HG02885 (cell line): Measurements from ENCODE around the gene RRM2.
"Not testable (repeated sequence)": the region's sequence is repeated elsewhere in the genome, so short reads cannot be mapped to it uniquely, and the experiment has no call there.

Experiments used
- ATAC-seq: cut with Tn5 transposase; IDR thresholded peaks from one replicate; pipeline ENCODE4 v1.9.1; 2021; ENCODE audit warnings: mild to moderate bottlenecking; ENCODE audit not compliant: unreplicated experiment, poor library complexity

RRM2 gene

DNA sequence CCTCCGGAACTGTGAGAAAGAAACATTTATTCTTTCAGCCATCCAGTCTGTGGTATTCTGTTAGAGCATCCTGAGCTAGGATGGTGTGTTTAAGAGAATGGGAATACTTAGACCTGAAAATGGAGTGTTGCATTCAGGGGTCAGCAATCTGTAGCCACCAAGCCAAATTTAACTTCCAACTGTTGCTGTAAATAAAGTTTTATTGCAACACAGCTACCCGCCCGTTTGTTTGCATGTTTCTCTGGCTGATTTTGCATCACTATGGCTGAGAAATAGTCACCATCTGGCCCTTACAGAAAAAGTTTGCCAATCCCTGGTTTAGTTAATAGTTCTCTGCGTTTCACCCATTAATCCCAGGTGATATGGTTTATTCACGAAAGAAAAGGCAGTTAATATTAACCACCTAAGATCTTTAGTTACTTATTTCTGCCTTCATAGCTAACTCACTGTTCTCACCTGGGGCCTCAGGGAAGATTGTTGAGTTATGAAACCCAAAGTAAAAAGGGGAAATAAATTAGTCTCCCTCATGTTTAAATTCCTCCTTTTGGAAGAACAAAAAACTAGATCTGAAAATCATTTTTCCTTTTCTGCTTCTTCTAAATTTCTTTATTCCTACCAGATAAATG, 32.9 kb upstream of the RRM2 start:
- no peak for ATAC-seq

DNA sequence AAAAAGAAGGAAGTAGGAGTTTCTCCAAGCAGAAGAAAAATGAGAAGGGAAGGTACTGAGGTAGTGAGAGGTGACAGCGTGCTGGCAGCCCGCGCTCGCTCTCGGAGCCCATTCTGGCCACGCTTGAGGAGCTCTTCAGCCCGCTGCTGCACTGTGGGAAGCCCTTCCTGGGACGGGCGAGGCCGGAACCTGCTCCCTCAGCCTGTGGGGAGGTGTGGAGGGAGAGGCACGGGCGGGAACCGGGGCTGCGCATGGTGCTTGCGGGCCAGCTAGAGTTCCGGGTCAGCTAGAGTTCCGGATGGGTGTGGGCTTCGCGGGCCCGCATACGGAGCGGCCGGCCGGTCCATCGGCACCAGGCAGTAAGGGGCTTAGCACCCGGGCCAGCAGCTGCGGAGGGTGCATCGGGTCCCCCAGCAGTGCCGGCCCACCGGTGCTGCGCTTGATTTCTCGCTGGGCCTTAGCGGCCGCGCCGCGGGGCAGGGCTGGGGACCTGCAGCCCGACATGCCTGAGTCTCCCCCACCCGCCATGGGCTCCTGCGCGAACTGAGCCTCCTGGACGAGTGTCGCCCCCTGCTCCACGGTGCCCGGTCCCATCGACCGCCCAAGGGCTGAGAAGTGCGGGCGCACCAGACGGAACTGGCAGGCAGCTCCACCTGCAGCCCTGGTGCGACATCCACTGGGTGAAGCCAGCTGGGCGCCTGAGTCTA, 31.2 kb upstream of the RRM2 start:
- no peak for ATAC-seq

DNA sequence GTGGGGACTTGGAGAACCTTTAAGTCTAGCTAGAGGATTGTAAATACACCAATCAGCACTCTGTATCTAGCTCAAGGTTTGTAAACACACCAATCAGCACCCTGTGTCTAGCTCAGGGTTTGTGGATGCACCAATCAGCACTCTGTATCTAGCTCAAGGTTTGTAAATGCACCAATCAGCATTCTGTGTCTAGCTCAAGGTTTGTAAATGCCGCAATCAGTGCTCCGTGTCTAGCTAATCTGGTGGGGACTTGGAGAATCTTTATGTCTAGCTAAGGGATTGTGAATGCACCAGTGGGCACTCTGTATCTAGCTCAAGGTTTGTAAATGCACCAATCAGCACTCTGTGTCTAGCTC, 30.7 kb upstream of the RRM2 start:
- not testable (repeated sequence) for ATAC-seq

DNA sequence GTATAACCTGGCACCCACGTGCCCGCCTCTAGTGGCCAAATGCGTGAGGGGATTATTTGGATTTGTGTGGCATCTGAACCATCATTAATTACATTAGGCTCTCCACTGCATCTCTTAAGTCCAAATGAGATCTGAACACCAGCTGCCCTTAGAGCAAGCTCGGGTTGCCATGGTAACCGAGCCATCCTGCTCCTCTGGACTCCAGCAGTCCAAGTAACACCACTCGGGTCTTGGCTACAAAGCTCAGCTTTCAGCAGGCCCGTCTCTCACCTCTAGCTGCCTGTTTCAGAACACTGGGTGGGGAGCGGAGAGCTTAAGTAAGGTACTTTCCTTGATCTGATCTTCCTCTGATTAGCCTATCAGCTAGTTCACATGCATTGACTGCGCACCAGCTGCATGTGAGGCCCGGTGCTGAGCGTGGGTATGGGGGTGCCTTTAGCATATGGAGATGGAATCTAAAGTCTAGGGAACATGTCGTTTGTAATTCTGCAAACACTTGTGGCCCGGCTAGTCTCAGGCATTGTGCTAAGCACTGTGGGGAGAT, 28.2 kb upstream of the RRM2 start:
- no peak for ATAC-seq

DNA sequence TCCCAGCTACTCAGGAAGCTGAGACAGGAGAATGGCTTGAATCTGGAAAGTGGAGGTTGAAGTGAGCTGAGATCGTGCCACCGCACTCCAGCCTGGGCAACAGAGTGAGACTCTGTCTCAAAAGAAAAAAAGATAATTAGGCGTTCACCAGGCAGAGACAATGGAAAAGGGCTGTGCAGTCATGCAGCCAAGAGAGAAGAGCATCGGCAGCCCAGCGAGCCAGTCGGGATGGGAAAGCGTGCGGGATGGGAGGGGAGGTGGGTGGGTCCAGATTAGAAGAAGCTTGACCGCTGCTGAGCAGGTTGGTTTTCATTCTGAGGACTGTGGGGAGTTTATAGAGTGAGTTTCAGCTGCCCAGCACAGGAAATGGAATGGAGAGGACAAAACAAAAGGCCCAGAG, 27.4 kb upstream of the RRM2 start:
- no peak for ATAC-seq

DNA sequence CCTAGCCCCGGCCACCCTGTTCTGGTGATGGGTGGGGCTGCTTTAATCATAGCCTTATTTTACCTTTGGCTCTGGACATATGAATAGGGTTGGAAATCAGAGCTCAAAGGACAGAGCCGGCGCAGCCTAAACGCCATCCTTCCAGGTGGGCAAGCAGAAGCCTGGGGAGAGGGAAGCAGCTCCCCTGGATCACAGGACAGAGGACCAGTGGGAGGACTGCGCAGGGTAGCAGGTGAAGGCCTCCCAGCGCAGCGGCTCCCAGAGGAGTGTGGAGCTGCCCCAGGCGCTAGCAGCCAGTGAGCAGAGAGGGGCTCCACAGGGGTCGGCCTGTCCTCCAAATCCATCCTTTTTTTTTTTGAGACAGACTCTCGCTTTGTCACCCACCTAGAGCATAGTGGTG, 25.9 kb upstream of the RRM2 start:
- ATAC-seq: no peak

DNA sequence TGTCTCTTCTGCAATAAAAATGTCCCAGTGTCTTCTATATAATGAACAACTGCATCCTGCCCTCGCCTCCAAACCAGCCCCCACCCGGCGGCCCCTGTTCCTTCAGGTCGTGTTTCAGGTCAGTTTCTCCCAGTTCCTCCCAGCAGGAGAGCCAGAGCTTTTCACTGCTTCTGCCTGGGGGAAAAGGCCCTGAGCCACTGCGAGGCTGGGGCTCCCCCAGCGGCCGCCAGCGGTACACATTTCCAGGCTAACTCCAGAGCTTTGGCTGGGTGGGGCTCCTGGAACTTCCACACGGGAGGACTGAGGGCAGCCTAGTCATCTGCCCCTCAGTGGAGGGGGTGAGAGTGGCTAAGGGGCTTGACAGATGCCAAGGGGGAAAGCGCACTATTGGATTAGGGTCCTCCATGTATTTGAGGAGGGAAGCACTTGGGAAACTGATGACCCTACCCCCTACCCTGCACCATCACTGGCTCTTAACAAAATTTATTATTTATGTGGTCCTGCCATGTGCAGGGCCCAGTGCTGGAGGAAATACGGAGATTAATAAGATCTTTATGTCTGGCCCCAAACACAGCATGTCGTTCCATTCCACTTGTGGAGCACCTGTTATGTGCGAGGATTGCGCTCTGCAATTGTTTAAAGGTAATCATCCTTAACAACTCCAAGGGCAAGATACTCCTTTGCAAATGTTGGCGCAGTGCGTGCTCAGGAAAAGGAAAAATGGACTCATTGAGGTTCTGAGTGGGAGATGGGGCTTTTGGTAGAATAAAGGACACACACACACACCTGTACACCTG, 25.0 kb upstream of the RRM2 start:
- ATAC-seq: peak; percentile 71

DNA sequence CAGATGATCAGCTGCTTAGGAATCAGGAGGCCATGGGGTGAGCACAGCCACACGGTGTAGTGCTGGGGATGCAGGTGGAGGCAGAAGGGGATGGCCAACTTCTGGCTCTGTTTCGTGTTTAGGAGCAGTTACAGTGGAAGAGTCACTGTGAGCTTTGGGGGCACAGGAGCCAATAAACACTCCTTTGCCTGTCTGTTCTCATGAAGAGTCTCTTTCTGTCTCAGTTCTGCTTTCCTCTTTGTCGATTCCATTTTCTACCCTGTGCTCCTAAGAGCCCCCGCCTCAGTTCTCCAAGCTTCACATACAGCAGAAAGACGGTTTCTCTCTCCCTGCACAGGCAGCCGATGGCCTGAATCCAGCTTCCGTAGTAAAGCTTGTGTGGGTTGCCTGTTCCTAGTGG, 21.0 kb upstream of the RRM2 start:
- no peak for ATAC-seq

DNA sequence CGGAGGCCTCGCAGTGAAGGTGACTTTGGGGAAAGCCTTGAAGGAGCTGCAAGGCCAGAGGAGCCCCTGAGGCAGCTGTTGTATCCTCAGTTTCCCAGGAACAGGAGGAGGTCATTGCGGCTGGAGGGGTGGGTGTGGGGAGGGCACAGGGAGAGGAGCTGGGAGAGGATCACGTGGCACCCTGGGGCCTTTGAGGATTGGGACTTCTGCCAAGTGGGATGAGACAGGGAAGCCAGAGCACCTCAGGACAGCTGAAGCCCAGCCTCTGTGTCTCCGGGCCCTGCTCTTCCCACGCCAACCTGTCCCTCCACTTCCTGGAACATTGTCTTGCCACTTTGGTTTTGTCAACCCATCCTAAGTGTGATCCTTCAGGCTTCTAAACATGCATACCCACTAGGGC, 19.4 kb upstream of the RRM2 start:
- ATAC-seq: no peak

DNA sequence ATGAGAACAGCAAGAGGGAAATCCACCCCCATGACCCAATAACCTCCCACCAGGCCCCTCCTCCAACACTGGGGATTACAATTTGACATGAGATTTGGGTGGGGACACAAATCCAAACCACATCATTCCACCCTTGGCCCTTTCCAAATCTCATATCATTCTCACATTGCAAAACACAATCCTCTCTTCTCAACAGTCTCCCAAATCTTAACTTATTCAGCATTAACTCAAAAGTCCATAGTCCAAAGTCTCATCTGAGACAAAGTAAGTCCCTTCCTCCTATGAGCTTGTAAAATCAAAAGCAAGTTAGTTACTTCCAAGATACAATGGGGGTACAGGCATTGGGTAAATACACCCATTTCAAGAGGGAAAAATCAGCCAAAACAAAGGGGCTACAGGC, 17.6 kb upstream of the RRM2 start:
- not testable (repeated sequence) for ATAC-seq

DNA sequence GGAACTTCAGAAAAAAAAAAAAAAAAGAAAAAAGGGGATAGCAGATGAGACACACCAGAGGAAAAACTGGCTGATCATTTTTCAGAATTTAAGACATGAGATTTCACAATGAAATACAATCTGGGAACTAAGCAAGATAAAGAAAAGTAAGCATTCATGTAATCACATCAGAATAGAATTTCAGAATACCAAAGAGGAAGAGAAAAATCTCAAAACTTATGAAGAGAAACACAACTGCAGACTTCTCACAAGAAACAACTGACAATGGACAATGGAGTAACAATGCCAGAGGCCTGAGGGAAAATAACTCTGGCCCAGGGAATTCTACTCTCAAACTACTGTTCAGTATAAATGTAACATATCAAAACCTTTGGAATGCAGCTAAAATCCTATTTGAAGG, 13.2 kb upstream of the RRM2 start:
- ATAC-seq: no peak

DNA sequence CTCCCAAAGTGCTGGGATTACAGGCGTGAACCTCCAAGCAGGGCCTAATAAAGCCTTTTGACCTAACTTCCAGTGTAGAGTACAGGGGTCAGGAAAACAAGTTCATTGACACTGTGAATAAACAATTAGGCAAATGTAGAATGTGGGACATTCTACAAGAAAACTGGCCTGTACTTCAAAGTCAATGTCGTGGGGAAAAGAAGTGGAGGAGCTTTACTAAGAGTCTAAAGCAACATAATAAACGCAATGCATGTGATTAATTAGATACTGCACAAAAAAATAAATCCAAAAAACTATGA, 3.6 kb upstream of the RRM2 start:
- ATAC-seq: no peak

DNA sequence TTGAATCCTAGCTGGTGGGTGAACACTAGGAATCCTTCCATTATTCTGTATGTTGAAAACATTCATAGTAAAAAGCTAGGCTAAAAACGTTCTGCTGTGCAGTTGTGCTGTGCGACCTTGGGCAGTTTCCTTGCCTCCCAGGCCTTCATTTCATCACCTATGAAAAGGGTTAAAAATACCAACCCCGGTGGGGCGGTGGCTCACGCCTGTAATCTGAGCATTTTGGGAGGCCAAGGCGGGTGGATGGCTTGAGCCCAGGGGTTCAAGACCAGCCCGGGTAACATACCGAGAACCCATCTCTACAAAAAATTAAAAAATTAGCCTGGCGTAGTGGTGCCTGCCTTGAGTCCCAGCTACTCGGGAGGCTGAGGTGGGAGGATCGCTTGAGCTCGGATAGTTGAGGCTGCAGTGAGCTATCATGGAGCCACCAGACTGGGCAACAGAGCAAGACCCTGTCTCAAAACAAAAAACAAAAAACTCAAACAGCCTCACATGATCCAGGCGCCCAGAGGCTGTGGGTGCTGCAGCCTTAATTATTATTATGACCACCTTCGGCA, 2.9 kb upstream of the RRM2 start:
- no peak for ATAC-seq

DNA sequence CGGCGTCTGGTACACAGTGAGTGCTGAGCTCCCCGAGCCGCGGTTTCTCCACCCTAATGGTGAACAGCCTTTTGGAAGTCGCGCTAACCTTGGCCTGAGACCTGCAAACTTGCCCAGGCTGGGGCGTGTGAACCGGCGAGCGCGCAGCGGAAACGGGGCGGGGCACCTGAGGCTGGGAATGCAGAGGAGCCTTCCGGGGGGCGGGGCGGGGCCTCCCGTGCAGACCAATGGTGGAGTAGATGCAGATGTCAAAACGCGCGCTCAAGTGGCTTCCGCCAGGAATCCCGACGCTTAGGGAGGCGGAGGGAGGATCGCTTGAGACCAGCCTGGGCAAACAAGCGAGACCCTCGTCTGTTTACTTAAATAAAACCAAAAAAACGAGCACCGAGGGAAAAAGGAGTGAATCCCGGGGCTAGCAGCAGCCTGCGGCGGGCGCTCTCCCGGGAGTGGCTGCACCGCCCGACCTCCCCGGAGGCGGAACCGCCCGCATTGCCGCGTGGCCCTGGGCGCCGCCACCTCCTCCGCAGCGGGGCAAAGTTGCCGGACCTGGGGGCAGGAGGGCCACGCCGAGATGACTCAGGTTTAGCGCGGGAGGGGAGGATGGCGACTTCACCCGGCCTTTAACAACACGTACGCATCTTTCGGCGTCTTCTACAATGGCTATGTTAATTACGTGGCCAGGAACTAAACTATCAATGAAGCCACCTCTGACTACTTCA, 2.2 kb upstream of the RRM2 start:
- ATAC-seq: peak; percentile 61

DNA sequence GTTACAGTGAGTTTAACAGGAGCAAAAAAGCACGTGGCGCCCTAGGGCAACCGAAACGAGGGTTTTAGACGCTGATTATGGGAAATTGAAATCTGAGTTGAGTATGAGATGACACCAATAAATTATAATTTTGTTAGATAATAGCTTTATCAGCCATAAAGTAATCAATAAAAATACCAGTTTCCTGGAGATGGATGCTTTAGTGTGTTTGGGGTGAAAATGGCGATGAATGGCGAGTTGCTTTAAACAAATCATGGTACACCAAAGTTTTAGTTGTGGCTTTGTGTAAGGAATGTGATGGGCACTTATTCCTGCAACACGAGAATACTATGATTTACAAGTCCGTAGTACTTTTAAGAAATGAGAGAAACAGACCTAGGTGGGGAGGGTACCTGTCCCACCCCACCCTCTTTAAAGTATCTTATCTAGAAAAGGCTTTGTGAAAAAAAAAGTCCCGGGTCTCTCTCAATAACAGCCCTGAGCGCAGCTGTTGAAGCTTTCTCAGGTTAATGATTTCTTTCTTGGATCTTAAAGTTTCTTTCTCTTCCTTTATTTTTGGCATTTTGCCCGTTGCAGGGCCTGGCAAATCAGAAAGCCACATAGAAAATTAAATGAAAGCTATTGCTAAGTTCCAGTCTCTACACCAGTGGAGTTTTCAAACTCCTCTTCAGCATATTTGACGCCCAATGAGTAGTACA, 1.5 kb upstream of the RRM2 start:
- no peak for ATAC-seq

DNA sequence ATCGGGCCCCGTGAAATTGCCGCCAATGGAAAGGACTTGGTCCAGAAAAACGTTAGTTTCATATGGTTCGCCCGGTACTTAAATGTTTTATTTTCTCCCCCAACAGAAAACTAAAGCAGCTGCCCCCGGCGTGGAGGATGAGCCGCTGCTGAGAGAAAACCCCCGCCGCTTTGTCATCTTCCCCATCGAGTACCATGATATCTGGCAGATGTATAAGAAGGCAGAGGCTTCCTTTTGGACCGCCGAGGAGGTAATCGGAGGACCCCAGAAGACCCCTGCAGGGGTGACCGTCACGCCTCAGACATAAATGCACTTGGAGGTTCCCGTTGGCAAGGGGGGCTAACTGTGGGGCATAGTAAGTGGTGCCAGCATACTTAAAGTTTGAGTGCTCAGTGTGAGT, 742 bp downstream of the RRM2 start:
- ATAC-seq: no peak

DNA sequence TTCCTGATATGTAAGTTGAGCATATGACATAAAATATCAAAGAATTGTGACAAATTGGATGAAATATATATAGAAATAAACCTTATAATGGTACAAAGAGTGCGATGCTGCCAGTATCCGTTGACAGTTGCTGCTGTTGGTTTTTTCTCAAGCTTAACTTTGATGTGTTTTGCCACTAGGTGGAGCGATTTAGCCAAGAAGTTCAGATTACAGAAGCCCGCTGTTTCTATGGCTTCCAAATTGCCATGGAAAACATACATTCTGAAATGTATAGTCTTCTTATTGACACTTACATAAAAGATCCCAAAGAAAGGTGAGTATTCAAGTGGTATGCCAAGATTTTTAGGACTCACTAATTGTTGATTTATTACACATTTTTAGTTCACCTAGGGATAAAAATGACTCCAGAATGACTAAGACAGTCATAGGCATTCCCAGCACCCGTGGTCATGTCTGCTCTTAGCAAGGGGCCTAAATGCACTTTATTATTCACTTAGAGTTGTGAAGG, 2.1 kb downstream of the RRM2 start:
- ATAC-seq: no peak

DNA sequence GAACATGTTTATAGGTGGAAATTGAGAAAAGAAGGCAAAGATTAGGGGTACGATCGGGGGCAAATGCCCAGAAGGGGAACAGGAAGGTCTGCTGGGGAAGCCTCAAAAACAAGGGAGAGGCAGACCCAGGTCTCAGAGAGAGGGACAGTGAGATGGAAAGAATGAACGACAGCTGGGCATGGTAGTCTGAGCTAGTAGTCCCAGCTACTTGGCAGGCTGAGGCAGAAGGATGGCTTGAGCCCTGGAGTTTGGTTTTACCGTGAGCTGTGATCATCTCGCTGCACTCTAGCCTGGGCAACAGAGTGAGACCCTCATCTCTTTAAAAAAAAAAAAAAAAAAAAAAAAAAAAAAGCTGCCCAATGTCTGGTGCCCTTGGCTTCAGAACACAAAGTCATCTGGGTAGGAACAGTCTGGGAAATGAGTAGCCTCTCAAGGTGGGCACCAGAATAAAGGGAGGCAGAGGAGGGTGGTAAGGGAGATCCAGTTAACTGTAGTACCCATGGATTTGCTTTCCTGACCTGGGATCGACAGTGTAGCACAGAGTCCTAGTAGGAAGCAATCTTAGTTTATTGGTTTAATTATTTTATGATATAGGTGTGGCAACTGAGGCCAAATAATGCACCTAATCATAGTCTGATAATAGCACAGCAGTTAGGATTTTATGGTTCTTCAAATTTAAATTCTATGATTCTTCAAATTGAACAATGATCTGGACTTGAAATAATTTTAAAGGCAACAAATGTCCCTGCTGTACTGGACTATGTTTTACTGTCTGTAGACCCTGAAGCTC, 3.5 kb downstream of the RRM2 start:
- no peak for ATAC-seq

DNA sequence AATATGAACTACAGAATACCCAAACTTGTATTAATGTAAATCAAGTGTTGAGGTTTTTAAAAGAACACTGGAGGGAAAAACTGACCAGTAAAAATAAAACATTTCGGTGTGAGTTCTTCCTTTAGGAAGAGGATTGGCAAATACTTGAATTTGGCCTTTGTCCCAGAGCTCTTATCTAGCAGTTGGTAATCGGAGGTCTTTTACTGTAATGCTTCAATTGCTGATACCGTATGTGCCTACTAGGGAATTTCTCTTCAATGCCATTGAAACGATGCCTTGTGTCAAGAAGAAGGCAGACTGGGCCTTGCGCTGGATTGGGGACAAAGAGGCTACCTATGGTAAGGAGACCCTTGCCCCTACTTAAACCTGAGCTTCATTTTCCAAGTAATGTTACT, 4.1 kb downstream of the RRM2 start:
- no peak for ATAC-seq
